KOPT-K1 (cell line): ENCODE results near the gene ZFAND4.

Experiments used
- H3K27ac ChIP-seq: fragments of 200-600 bp; sonication (generic); 2 replicates; pipeline ENCODE4 v1.5.1; 2016; ENCODE audit warnings: antibody characterized with exemption, mild to moderate bottlenecking, low read depth, low read length; ENCODE audit not compliant: poor library complexity, severe bottlenecking
- H3K36me3 ChIP-seq: fragments of 200-600 bp; sonication (generic); 2 replicates; pipeline ENCODE4 v1.5.1; 2017; ENCODE audit warnings: antibody characterized with exemption, mild to moderate bottlenecking, low read length, moderate library complexity; ENCODE audit not compliant: insufficient read depth
- H3K9me3 ChIP-seq: fragments of 200-600 bp; sonication (generic); 2 replicates; pipeline ENCODE4 v1.5.1; 2017; ENCODE audit warnings: antibody characterized with exemption, low read length, mild to moderate bottlenecking; ENCODE audit not compliant: insufficient read depth, poor library complexity, severe bottlenecking

Gene ZFAND4

DNA sequence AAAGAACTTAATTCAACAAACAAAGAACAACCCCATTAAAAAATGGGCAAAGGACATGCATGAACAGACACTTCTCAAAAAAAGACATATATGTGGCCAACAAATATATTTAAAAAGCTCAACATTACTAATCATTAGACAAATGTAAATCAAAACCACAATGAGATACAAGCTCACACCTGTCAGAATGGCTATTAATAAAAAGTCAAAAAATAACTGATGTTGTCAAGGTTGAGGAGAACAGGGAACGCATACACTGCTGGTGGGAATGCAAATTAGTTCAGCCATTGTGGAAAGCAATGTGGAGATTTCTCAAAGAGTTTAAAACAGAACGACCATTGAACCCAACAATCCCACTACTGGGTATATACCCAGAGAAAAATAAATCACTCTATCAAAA lies 19.1 kb downstream of the ZFAND4 start:
- Histone ChIP-seq H3K36me3 (peaks cover 19% of the 10 kb centered on the region), H3K27ac (no peak overlapping the region)

DNA sequence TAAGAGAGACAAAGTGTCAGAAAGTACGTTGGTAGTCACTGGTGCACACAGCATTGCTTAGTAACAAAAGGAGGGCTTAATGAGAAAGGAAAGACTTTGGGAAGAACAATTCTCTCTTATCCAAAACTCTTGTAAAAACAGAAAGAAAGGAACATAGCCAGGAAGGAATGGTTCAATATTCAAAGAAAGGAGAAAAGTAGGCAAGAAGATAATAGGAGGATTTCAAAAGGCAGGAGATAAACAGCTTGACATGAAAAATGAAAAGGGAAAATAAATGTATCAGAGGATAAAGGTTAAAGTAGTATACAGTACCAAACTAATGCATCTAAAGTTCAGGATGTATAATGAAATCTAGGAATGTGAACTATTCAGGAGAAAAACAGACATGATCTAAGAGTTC lies 20.1 kb downstream of the ZFAND4 start:
- H3K36me3 ChIP-seq, result peaks cover 28% of the 10 kb centered on the region
- H3K9me3 ChIP-seq, result peaks cover 4% of the 10 kb centered on the region
- no peak overlapping the region for H3K27ac ChIP-seq

More for the DNA sequence above, 19.1 kb downstream of the ZFAND4 start:
- H3K9me3 ChIP-seq, result peaks cover 4% of the 10 kb centered on the region

DNA sequence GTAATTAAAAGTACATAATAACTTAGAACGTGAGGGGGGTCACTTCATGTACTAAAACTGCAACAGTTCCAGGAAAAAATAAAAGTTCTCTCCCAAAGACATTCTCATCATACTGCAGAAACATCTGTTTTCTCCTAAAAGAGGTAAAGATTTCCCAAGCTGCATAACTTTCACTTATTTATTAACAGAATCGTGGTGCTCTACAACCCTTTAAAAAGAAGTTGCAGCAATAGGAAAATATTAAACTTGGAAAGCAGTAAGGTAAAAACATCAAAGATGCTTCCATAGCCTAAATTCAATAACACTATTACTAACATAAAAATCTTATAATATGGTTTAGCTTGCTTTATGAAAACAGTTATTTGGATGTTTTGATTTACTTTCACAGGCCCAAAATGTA lies 23.3 kb downstream of the ZFAND4 start:
- Histone ChIP-seq H3K36me3 (peaks cover 48% of the 10 kb centered on the region), H3K27ac (no peak overlapping the region), H3K9me3 (no peaks in the 10 kb centered on the region)

DNA sequence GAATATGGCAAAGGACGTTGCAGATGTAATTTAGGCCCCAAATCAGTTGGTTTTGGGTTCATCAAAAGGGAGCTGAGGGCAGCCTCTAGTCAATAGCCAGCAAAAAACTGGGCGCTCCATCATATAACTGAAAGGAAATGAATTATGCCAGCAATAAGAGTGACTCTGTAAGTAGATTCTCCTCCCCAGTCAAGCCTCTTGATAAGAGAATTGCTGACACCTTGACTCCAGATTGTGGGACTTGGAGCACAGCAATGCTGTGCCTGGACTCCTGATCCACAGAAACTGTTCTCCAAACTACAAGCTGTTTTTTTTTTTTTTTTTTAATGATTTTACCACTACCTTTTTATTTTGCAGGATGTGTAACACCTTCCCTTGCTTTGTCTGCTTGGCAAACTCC lies 25.5 kb downstream of the ZFAND4 start:
- no peaks in the 10 kb centered on the region for H3K9me3 ChIP-seq
- peaks cover 48% of the 10 kb centered on the region for H3K36me3 ChIP-seq
- no peak overlapping the region for H3K27ac ChIP-seq

DNA sequence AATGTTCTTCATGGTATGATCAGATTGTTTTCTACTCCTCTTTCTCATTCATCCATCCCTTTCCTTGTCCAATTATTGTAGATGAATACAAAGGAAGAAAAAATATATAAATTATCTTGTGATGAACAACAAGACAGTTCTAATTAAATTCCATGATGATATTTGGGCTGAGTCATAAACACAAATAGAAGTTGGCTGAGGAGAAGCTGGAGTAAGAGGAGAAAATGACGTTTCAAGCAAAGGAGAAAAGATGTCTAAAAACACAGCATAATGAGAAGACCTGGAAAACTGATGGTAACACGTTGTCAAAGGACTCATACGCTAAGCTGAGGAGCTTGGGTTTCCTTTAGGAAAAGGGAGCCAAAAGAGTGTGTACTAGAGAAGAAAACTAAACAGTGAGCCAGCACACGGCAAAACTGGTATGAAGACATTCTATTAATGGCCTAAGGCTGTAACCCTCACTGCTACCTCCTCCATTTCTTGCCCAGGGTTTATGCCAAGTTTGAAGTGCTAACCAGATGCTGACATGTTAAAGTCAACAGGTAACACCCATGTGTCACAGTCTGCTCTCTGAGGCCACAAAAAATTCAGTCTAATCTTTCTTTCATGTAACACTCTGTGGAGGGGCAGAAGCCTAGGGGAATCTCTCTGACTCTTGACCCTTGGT lies 26.1 kb downstream of the ZFAND4 start:
- peaks cover 51% of the 10 kb centered on the region for H3K36me3 ChIP-seq
- no peaks in the 10 kb centered on the region for H3K9me3 ChIP-seq
- no peak overlapping the region for H3K27ac ChIP-seq

DNA sequence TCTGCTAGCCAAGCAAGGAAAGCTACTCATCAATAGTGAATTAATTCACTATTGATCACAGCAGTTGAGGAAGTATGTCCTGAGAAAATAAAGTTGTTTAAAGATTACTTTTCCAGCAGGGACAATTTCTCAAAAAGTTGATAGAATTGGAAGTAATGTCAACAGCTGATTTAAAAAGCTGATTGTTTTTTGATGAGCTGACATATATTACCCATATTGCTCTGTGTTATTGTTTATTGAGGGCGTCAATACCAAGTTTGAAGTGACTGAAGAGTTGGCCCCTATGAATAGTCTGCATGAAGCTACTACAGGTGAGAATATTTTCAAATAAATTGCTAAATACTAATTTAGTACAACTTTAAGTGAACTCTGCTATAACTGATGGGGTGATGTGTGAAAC lies 28.0 kb downstream of the ZFAND4 start:
- Histone ChIP-seq H3K36me3 (peaks cover 52% of the 10 kb centered on the region), H3K9me3 (no peaks in the 10 kb centered on the region), H3K27ac (no peak overlapping the region)

DNA sequence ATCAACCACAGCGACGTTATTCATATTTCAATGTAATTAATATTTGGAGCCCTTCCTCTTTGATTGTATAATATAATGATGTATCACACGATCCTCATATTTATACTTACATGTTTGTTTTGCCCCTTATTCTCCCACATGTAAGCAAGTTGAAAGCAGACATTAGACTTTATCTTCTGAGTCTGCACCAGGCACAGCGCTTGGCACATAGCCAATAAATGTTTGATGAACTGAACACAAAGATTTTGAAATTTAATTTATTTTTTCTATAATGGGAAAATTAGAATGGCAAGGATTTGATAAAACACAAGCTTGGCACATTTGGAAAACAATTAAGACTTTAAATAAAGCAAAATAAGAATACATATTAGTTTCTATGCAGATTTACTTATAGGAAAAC lies 31.6 kb downstream of the ZFAND4 start:
- Histone ChIP-seq H3K36me3 (peaks cover 36% of the 10 kb centered on the region), H3K27ac (no peak overlapping the region), H3K9me3 (no peaks in the 10 kb centered on the region)

DNA sequence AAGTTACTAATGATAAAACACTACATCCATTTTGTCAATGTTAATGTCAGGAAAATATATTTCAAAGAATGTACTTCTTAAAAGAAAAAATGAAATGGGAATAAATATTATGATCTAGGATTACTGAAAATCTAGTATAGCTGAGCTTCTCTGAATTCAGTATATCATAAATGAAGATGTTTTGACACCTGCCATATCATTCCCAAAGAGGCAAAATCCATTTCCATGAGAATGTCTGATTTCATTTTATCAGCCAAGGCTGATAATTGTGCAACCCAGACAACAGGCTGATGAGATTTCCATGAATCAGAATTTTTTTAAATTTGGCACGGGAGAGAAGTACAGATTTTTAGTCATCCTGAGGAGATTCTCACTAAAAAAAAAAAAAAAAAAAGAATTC lies 32.5 kb downstream of the ZFAND4 start:
- H3K27ac ChIP-seq, result no peak overlapping the region
- peaks cover 27% of the 10 kb centered on the region; the same call in 1 of the 2 replicates for H3K36me3 ChIP-seq
- no peaks in the 10 kb centered on the region for H3K9me3 ChIP-seq

DNA sequence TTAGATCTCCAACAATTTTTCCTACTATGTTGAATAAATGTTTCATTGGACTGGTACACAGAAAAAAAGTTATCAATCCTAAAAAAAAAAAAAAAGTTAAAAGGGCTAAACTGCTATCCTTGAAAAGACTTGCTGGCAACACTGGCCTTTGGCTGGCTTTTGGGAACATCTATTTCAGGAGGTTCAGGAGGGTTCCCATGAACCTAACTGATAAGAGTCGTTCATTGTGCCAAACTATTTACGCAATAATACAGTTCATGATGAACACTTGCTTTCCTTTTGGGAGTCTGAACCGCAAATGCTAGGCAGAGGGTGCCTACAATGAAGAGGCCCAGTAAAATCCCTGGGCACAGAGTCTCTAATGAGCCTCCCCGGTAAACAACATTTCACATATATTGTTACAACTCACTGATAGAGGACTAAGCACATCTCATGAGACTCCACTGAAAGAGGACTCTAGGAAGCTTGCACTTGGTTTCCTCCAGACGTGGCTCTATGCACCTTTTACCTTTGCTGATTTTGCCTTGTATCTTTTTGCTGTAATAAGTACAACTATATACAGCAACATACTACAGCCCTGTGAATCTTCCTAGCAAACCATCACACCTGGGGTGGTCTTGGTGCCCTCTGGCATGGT lies 45.0 kb downstream of the ZFAND4 start:
- H3K36me3 ChIP-seq, result peaks cover 28% of the 10 kb centered on the region
- no peaks in the 10 kb centered on the region for H3K9me3 ChIP-seq
- H3K27ac ChIP-seq, result no peak overlapping the region

DNA sequence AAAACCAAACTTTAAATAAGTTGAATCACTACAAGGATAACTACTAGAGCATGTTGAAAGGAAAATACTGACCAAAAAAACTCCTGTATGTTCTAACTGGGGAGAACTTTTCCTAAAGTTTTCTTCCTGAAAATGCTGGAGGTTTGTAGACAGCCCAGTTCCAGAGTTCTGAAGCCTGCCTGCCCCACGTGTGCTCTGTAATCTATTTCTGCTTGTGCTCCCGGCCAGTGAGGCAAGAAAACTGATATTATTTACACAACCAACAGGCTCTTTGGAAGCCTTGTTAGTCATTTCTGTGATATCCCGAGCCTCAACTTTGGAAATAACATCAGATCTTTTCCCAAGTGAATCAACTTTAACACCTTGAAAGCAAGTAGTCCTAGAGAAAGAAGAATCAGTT lies 46.7 kb downstream of the ZFAND4 start:
- Histone ChIP-seq H3K9me3 (no peaks in the 10 kb centered on the region), H3K36me3 (peaks cover 28% of the 10 kb centered on the region)

DNA sequence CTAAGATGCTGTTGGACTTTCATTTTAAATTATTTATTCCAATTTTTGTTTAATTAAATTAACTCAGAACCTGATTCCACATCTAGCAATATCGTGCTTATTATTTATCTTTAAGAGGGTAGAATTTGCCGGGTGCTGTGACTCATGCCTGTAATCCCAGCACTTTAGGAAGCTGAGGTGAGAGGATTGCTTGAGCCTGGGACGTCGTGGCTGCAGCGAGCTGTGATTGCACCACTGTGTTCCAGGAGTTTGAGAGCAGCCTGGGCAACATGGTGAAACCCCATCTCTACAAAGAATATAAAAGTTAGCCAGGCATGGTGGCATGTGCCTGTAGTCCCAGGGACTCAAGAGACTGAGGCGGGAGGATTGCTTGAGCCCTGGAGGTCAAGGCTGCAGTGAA lies 47.8 kb downstream of the ZFAND4 start:
- Histone ChIP-seq H3K9me3 (no peaks in the 10 kb centered on the region), H3K36me3 (peaks cover 28% of the 10 kb centered on the region), H3K27ac (no peak overlapping the region)

More for the DNA sequence above, 46.7 kb downstream of the ZFAND4 start:
- H3K27ac ChIP-seq, result no peak overlapping the region

DNA sequence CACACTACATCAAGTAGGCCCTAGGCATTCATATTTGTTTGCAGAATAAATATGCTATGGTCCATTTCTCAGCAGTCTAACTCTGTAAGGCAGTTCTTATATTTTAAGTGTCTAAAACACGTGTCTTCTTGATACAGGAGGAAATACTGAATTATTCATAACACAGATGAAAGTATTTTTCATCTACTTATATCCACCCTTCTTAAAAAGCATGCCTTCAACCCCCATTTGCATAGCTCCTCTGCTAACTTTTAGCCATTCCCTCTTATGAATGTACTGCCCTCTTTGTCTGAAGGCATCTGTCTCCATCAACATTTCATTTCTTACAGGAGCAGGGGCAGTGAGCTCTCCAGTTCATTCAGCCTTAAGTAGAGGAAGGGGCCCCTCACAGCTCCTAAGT lies 57.7 kb downstream of the ZFAND4 start:
- Histone ChIP-seq H3K9me3 (no peaks in the 10 kb centered on the region), H3K36me3 (peaks cover 39% of the 10 kb centered on the region), H3K27ac (no peak overlapping the region)

DNA sequence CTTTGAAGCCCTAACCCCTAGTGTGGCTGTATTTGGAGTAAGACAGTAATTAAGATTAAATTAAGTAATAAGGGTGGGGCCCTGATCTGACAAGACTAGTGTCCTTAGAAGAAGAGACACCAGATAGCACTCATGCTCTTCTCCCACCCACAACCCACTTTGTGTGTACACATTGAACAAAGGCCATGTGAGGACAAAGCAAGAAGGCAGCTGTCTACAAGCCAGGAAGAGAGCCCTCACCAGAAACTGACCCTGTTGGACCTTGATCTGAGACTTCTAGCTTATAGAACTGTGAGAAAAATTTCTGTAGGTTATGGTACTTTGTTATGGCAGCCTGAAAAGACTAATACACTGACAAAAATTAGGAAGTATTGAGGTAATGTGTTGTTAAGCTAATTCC lies 59.8 kb downstream of the ZFAND4 start:
- no peaks in the 10 kb centered on the region for H3K9me3 ChIP-seq
- peaks cover 35% of the 10 kb centered on the region for H3K36me3 ChIP-seq
- H3K27ac ChIP-seq, result no peak overlapping the region

DNA sequence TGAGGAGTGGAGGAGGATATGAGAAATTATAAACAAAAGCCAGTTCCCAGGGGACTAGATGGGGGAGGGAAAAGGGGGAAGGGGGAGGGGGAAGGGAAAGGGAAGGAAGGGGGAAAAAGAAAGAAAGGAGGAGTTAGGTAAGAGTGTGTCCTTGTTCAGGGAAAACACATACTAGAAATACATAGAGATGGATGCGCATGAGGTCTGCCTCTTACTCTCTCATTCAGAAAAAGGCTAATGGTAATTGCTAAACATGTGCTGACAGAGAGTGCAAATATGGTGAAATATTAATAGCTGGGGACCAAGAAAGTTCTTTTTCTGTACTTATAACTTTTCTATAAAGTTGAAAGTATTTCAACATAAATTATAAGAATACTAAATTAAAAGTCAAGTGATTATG lies 64.5 kb downstream of the ZFAND4 start:
- no peaks in the 10 kb centered on the region for H3K9me3 ChIP-seq
- H3K27ac ChIP-seq, result no peak overlapping the region
- peaks cover 23% of the 10 kb centered on the region for H3K36me3 ChIP-seq

DNA sequence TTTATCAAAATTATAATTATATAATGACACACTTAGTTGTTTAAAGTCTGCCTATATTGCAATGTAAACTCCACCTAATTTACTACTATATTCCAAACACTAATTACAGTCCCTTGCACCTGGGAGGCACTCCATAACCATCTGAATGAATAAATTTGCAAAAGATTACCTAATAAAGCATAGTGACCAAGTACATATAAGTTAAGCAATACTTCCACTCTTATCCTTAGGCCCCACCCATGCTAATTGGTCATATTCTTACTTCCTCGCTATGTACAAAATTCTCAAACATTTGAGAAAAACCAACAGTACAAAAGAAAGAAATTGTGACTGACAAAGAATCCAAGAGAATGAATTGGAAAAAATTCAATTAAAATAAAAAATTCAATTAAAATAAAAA lies 65.3 kb downstream of the ZFAND4 start:
- Histone ChIP-seq H3K9me3 (no peaks in the 10 kb centered on the region), H3K27ac (no peak overlapping the region), H3K36me3 (peaks cover 16% of the 10 kb centered on the region; the same call in 1 of the 2 replicates)

DNA sequence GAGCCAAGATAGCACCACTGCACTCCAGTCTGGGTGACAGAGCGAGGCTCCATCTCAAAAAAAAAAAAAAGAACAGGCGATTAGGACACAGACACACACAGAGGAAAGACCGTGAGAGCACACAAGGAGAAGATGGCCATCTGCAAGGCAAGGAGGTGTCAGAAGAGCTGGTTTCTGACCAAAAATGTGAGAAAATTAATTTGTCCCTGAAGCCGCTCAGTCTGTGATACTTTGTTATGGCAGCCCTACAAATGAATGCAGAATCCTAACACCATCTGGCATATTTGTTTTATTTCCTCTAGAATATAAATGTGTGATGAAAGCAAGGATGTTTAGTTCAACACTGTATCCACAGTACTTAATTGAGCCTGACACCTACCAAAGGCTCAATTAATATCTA lies 69.7 kb downstream of the ZFAND4 start:
- no peaks in the 10 kb centered on the region for H3K36me3 ChIP-seq
- no peaks in the 10 kb centered on the region for H3K9me3 ChIP-seq
- no peak overlapping the region for H3K27ac ChIP-seq
